Right lobe of liver (tissue), 4 donors: ENCODE results near the gene PRKAR1B.

Experiments
- POLR2A ChIP-seq: fragments of 450-650 bp; IDR thresholded peaks from one replicate; pipeline ENCODE4 v1.6.1; 2017; ENCODE audit warnings: antibody characterized with exemption, mild to moderate bottlenecking
- TF ChIP-seq, protein P1 (sequence below), 4 donors: fragments of 200-600 bp in 3 of 4; fragments of 450-650 bp in 1 of 4; IDR thresholded peaks; one replicate each; pipeline versions ENCODE4 v1.5.1 to v1.8.0; 2016 to 2022; ENCODE audit warnings: antibody characterized with exemption in 4 of 4, mild to moderate bottlenecking in 2 of 4
- donor health status: DM: no; HTN: no; CAD: no.
- donor health status: DM: no; HTN: no; CAD: no.
- donor health status: DM: no; HTN: yes; CAD: no.

DNA sequence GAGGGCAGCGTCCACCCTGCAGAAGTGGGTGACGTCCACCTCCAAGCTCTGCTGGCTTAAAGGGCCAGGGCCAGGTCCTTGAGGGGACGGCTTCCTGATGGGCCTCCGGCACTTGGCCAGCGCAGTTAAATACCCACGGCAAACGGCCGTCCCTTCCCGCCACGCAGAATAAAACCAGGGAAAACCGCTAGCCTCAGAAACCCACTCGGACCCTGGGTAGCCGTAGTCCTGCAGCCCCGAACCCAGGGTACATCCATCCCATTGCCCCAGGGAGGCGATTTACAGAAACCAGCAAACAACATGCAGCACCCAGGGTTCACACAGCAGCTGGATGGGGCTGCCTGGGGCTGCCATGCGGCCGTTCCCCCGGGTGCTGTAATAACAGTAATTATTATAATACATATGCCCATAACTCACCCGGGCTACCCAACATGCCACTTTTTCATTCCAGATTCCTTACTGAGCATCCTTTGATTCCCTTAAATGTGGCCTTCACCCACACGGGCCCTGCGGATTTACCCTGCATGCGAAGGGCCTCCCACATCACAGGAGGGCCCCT is 126.0 kb downstream of the PRKAR1B start:
- TF ChIP-seq, protein P1, sequence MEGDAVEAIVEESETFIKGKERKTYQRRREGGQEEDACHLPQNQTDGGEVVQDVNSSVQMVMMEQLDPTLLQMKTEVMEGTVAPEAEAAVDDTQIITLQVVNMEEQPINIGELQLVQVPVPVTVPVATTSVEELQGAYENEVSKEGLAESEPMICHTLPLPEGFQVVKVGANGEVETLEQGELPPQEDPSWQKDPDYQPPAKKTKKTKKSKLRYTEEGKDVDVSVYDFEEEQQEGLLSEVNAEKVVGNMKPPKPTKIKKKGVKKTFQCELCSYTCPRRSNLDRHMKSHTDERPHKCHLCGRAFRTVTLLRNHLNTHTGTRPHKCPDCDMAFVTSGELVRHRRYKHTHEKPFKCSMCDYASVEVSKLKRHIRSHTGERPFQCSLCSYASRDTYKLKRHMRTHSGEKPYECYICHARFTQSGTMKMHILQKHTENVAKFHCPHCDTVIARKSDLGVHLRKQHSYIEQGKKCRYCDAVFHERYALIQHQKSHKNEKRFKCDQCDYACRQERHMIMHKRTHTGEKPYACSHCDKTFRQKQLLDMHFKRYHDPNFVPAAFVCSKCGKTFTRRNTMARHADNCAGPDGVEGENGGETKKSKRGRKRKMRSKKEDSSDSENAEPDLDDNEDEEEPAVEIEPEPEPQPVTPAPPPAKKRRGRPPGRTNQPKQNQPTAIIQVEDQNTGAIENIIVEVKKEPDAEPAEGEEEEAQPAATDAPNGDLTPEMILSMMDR (IDR thresholded peaks at IDR 0.05) = no peak
- no peak for TF ChIP-seq POLR2A
